KMS-11 (cell line): ENCODE data around the gene INTS7.
A peak's percentile ranks its signal among the peaks of the same experiment; 100 is the strongest.

Experiments
- H2AFZ ChIP-seq: fragments of 200-600 bp; sonication (generic); 2 replicates; pipeline ENCODE4 v1.6.1; 2016; ENCODE audit warnings: antibody characterized with exemption, mixed run types, low read depth
- H3K27ac ChIP-seq: fragments of 200-600 bp; sonication (generic); 2 replicates; pipeline ENCODE4 v1.6.1; 2016; ENCODE audit warnings: mild to moderate bottlenecking, mixed run types
- H3K27me3 ChIP-seq: fragments of 200-600 bp; sonication (generic); 2 replicates; pipeline ENCODE4 v1.6.1; 2017; ENCODE audit warnings: mild to moderate bottlenecking, low read depth, mixed run types, moderate library complexity; ENCODE audit not compliant: insufficient read depth
- H3K36me3 ChIP-seq: fragments of 200-600 bp; sonication (generic); 2 replicates; pipeline ENCODE4 v1.6.1; 2017; ENCODE audit warnings: mild to moderate bottlenecking, mixed run types; ENCODE audit not compliant: insufficient read depth
- H3K4me1 ChIP-seq: fragments of 200-600 bp; sonication (generic); 2 replicates; pipeline ENCODE4 v1.6.1; 2016; ENCODE audit warnings: mild to moderate bottlenecking, low read depth, mixed run types; ENCODE audit not compliant: poor library complexity, severe bottlenecking
- H3K4me2 ChIP-seq: fragments of 200-600 bp; sonication (generic); 2 replicates; pipeline ENCODE4 v1.7.0; 2016; ENCODE audit warnings: mild to moderate bottlenecking, mixed run types
- H3K4me3 ChIP-seq: fragments of 200-600 bp; sonication (generic); IDR thresholded peaks from 2 replicates; pipeline ENCODE4 v1.6.1; 2017; ENCODE audit warnings: low read depth, low read length, mixed read lengths; ENCODE audit not compliant: insufficient read depth
- H3K79me2 ChIP-seq: fragments of 200-600 bp; sonication (generic); 2 replicates; pipeline ENCODE4 v1.6.1; 2016; ENCODE audit warnings: low read depth, mixed run types; ENCODE audit not compliant: insufficient read depth
- H3K9ac ChIP-seq: fragments of 200-600 bp; sonication (generic); 2 replicates; pipeline ENCODE4 v1.6.1; 2016; ENCODE audit warnings: mild to moderate bottlenecking, mixed run types
- H4K20me1 ChIP-seq: fragments of 200-600 bp; sonication (generic); 2 replicates; pipeline ENCODE4 v1.6.1; 2016; ENCODE audit warnings: mild to moderate bottlenecking, mixed run types; ENCODE audit not compliant: insufficient read depth
- CTCF ChIP-seq: fragments of 200-600 bp; sonication (generic); conservative IDR thresholded peaks from 2 replicates; pipeline ENCODE4 v1.6.1; 2017; ENCODE audit warnings: low read depth, mild to moderate bottlenecking, antibody characterized with exemption, low read length, moderate library complexity, mixed read lengths

INTS7 gene

GRCh38 chr1:212042436-212042835, 7.1 kb upstream of the INTS7 start:
- Histone ChIP-seq H3K27me3 (no peaks in the 10 kb centered on the region), H3K36me3 (peaks cover 7% of the 10 kb centered on the region; the same call in 1 of the 2 replicates), H4K20me1 (peaks cover 22% of the 10 kb centered on the region), H3K79me2 (peaks cover 81% of the 10 kb centered on the region), H3K4me2 (no peak overlapping the region), H3K9ac (no peak overlapping the region), H3K4me3 (no peak overlapping the region), H3K27ac (no peak overlapping the region), H2AFZ (no peak overlapping the region), H3K4me1 (peaks cover 48% of the 10 kb centered on the region)
- TF ChIP-seq CTCF: no peak

- H3K27me3 ChIP-seq: no peaks in the 10 kb centered on the region
- peaks cover 4% of the 10 kb centered on the region; the same call in 1 of the 2 replicates for H3K36me3 ChIP-seq
- H3K27ac ChIP-seq: peak overlapping the region; percentile 1; the same call in 1 of the 2 replicates
- no peak overlapping the region for H2AFZ ChIP-seq
- H3K4me3 ChIP-seq: no peak overlapping the region
- H3K79me2 ChIP-seq: peaks cover 96% of the 10 kb centered on the region
- H3K4me2 ChIP-seq: peak overlapping the region; percentile 77
- peaks cover 26% of the 10 kb centered on the region for H4K20me1 ChIP-seq
- peaks cover 55% of the 10 kb centered on the region for H3K4me1 ChIP-seq
- H3K9ac ChIP-seq: no peak overlapping the region
- no peak for TF ChIP-seq CTCF
Observed at GRCh38 chr1:212040629-212041412, 5.5 kb upstream of the INTS7 start.

GRCh38 chr1:212039622-212040021, 4.3 kb upstream of the INTS7 start:
- no peak for TF ChIP-seq CTCF
- H3K9ac ChIP-seq: no peak overlapping the region
- H3K4me3 ChIP-seq: no peak overlapping the region
- H3K27ac ChIP-seq: no peak overlapping the region
- H3K27me3 ChIP-seq: no peaks in the 10 kb centered on the region
- H3K4me2 ChIP-seq: peak overlapping the region; percentile 77
- H2AFZ ChIP-seq: no peak overlapping the region
- peaks cover 26% of the 10 kb centered on the region for H4K20me1 ChIP-seq
- H3K36me3 ChIP-seq: peaks cover 4% of the 10 kb centered on the region; the same call in 1 of the 2 replicates
- H3K4me1 ChIP-seq: peaks cover 55% of the 10 kb centered on the region
- peaks cover 88% of the 10 kb centered on the region for H3K79me2 ChIP-seq

- no peak overlapping the region for H3K27ac ChIP-seq
- H3K27me3 ChIP-seq: no peaks in the 10 kb centered on the region
- H3K36me3 ChIP-seq: no peaks in the 10 kb centered on the region; the same call in 1 of the 2 replicates
- peaks cover 88% of the 10 kb centered on the region for H3K79me2 ChIP-seq
- H3K4me1 ChIP-seq: peaks cover 68% of the 10 kb centered on the region
- H3K4me3 ChIP-seq: no peak overlapping the region
- H3K9ac ChIP-seq: no peak overlapping the region
- H3K4me2 ChIP-seq: peak overlapping the region; percentile 77
- no peak overlapping the region for H2AFZ ChIP-seq
- peaks cover 26% of the 10 kb centered on the region for H4K20me1 ChIP-seq
- no peak for TF ChIP-seq CTCF
Observed at GRCh38 chr1:212037900-212038299, 2.5 kb upstream of the INTS7 start.
